Measurements from ENCODE around the gene CTRB2.

Gene CTRB2

DNA sequence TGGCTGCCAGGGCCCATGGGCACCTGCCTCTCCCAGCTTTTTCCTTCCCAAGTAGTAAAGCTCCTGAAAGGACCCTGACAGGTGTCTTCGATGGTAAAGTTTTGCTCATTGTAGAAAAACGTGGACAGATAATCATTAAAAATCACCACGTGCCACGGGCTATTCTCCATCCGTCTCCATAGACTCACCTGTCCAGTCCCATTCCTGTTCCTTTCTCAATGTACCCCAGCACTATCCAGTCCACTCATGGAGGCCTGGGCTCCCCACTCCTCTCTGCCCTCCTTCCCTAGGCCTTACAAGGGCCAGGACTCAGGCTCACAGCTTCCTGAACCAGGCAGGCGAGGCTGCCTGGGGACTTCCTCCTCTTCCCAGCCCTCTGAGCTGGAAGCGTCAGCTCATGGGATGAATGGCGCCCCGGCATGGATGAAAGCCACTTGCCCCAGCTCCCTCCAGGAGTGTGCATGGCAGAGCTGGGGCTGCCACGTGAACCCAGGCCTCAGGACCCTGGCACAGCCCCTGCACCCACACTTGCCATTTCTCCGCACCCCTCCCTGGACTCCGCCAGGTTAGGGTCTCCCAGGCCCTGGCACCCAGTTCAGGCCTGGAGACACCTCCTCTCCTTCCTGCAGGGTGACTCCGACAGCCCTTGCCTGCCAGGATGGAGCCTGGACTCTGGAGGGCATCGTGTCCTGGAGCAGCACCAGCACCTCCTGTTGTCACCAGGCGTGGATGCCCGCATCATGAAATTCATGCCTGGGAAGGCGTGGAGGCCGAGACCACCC, 20.6 kb upstream of the CTRB2 start:
- in situ Hi-C loops (cut with MboI; ENCODE audit: low sequenced_read_pairs), result no loop called here

DNA sequence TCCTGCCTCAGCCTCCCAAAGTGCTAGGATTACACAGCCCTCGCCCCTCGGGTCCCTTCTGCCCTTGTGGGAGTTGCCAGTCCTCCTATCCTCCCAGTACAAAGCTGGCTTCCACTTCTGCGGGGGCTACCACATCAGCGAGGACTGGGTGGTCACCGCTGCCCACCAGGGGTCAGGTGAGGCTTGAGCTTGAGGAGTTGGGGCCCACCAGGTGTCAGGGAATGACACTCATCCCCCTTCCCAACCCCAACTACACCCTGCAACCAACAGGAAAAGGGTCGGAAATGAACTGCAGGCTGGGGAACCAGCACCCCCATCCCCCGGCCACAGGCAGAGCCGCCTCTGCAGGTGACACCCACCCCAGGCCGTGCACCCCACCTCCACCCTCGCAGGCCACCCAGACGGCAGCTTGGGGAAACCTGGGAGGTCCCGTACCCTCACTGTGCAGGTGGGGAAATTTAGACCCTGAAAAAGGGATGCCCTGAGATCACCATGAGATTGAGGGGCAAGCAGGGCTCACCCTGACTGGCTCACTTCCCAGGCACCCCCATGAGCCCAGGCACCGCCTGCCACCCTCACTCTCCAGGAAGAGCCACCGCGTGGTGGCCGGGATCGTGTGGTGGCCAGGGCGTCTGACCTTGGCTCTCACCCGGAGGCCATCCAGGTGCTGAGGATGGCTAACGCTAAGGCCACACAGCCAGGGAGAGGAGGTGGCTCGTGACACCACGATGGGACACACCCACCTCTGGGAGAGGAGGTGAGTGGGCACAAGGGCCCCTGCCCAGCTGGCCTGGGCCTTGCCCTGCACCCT, 19.8 kb upstream of the CTRB2 start:
- in situ Hi-C loops (cut with MboI; ENCODE audit: low sequenced_read_pairs), result no loop called here

DNA sequence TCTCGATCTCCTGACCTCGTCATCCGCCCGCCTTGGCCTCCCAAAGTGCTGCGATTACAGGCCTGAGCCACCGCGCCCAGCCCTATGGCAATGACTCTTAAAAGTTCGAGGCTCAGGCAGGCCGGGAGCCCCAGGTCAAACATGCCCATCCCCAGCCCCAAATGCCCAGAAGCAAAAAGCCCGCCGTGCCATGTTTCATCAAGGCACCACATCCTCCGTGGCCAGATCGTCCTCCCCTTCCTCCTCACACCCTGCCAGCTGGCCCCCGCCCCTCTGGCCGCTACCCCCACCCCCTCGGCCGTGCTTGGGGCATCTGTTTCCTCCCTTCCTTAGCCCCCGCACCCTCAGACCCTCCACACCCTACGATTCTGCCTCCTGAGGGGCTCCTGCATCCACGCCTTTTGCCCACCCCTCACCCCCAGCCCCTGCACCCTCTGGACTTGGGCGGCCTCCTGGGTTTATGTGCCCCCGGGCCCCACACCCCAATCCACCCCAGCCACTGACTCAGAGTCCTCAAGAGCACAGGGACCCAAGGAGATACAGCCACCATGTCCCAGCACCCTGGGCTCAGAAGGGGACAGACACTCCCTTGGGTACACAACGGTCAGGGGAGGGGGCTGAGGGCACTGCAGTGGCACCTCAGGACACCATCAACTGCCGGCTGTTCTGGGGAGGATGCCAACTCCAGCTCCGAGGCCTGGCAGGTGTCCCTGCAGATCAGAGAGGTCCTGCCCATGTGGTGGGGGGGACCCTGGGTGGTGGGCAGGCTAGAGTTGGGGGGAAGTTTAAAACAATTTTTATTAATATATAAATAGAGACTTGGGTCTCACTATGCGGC, 18.9 kb upstream of the CTRB2 start:
- in situ Hi-C loops (cut with MboI; ENCODE audit: low sequenced_read_pairs), result no loop called here

DNA sequence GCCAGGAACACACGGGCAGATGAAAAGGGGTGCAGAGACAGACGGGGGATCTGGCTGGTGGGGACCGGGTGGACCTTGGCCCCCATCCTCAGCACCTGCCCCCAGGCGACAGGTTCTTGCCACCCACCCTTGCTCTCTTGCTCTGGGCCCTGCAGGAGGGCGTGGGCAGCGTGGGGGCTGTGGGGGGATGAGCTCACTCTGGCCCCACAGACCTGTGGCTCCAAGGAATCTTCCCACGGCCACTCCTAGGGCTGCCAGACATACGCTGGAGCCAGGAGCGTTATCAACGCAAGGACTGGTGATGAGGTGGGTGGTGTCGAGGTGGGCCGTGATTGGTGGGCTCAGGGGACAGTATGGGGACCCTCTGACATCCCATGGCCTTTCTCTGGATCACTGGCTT, 18.1 kb upstream of the CTRB2 start:
- in situ Hi-C loops (cut with MboI; ENCODE audit: low sequenced_read_pairs), result no loop called here

DNA sequence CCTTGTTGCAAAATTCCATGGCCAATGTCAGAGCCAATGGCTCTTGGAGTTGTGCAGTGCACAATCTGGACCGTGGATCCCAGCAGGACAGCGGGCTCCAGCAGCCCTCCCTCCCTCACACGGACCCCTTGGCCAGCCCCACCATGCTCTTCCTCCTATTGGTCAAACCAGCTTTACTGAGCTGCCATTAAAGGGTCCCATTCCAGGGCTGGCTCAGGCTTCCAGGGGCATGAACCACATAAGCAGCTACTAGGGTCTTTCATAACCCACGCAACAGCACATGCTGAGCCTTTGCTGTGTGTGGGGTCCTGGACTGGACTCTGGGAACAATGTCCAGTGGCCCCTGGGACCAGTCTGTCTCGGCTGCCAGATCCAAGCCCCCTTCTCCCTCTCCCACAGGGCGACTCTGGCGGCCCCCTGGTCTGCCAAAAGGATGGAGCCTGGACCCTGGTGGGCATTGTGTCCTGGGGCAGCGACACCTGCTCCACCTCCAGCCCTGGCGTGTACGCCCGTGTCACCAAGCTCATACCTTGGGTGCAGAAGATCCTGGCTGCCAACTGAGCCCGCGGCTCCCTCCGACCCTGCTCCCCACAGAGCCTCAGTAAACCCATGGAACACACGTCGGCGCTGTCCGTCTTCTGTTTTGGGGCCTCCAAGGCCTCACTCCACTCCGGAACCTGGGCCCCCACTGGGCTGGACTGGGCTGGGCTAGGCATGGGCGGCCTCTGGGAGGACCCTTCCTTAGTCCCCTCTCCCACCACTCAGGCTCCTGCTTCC, 17.5 kb upstream of the CTRB2 start:
- in situ Hi-C loops (cut with MboI; ENCODE audit: low sequenced_read_pairs), result loop anchor here (25.0 kb wide), 2 partner anchors 163 to 538 kb away; no protein-coding TSS in a partner anchor

DNA sequence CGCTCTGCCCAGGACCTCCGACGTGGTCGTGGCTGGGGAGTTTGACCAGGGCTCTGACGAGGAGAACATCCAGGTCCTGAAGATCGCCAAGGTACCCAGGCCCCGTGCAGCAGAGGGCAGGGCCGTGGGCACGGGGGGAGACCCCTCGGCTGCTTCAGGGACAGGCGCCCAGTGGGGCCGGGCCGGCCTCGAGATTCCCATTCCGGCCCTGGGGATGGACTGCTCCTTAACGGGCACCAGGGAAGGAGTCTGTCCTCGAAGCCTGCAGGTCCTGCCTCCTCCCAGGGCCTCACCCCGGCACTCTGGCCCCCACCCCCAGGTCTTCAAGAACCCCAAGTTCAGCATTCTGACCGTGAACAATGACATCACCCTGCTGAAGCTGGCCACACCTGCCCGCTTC, 16.2 kb upstream of the CTRB2 start:
- in situ Hi-C loops (cut with MboI; ENCODE audit: low sequenced_read_pairs), result loop anchor here (25.0 kb wide), 2 partner anchors 164 to 539 kb away; no protein-coding TSS in a partner anchor

DNA sequence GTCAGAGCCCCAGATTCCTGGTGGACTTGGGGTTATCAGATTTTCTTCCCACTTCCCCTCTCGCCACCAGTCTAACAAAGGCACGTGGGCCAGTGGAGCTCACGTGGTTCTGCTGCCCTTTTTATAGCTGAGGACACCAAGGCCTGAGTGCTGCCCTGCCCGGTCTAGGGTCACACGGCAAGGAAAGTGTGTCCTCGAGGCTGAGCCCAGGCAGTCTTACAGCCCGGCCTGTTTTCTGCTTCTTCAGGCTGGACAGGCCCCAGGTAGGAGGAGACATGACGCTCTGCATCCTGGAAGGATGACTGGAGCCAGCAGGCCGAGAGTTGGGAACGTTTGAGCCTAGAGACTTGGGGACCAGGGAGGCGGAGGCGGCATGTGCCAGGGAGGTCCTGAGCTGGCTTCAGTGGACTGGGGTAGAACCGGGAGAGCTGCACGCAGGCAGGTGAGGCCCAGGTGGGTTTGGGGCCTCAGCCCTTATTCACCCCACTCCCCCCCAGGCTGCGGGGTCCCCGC, 15.4 kb upstream of the CTRB2 start:
- in situ Hi-C loops (cut with MboI; ENCODE audit: low sequenced_read_pairs), result loop anchor here (25.0 kb wide), 2 partner anchors 165 to 540 kb away; no protein-coding TSS in a partner anchor

DNA sequence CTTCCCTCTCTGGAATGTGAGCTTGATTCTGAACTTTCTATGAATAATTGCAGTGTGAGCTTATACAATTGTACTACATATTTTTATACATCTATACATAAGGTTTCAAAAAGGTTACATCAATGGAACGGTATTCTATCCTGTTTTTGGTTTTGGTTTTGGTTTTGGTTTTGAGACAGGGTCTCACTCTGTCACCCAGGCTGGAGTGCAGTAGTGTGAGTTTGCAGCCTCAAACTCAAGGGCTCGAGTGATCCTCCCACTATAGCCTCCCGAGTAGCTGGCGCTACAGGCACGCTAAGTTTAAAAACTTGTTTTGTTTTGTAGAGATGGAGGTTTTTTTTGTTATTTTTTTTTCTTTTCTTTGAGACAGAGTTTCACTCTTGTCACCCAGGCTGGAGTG, 12.9 kb upstream of the CTRB2 start:
- in situ Hi-C loops (cut with MboI; ENCODE audit: low sequenced_read_pairs), result loop anchor here (25.0 kb wide), 2 partner anchors 167 to 542 kb away; no protein-coding TSS in a partner anchor

DNA sequence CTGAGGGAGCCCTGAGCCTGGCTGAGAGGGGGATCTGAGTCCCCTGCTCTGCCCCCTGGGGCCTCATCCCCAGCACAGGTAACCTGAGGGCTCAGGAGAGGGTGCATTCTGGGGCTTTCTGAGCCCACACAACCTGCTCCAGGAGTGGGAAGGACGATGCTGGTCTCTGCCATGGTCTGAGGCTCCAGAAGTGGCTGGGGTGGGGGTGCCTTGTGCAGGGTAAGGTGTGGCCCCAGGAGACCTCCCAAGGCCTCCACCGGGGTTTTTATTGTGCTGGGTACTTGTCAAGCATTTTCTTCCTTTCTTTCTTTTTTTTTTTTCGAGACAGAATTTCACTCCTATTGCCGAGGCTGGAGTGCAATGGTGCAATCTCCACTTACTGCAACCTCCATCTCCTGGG, 12.1 kb upstream of the CTRB2 start:
- in situ Hi-C loops (cut with MboI; ENCODE audit: low sequenced_read_pairs), result loop anchor here (25.0 kb wide), 2 partner anchors 168 to 543 kb away; no protein-coding TSS in a partner anchor

DNA sequence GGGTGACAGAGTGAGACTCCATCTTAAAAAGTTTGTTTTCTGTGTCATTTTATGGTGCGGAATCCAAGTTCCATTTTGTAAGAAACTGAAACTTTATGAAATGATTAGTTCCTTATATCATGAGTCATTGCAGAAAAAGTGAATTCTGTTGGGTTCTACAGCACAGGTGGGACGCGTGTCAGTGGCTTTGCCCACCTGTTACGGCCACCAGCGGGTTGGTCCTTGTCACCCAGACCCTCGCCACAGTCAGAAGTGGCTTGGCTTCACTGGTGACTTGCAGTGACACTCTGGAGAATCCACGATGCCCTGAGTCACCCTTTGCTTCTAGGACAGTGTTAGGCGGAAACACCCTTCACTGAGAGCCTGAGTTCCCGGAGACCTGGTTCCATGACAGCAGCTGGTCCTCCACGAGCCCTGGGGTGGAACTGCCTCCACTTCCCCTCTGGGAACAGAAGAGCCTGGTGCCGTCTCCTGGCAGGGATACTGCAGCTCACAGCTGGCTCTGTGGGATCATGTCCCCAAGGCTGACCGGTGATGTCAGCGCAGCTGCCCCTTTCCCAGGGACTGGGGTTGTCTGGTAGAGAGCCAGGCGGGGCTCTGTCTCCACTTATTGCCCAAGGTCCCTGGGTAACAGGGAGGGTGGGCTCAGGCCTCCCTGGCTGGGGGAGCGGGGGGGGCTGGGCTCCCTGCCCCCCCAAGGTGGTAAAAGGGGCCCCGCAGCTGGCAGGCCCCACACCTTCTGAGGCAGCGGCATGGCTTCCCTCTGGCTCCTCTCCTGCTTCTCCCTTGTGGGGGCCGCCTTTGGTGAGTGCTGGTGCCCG, 11.5 kb upstream of the CTRB2 start, which contains the start of gene CTRB1:
Gene CTRB1 (plus strand): TSS at position 733 of the 821 bp plus-strand sequence. CDS start 20 bp downstream, at position 753.
- in situ Hi-C loops (cut with MboI; ENCODE audit: low sequenced_read_pairs), result loop anchor here (25.0 kb wide), 2 partner anchors 169 to 544 kb away; no protein-coding TSS in a partner anchor

DNA sequence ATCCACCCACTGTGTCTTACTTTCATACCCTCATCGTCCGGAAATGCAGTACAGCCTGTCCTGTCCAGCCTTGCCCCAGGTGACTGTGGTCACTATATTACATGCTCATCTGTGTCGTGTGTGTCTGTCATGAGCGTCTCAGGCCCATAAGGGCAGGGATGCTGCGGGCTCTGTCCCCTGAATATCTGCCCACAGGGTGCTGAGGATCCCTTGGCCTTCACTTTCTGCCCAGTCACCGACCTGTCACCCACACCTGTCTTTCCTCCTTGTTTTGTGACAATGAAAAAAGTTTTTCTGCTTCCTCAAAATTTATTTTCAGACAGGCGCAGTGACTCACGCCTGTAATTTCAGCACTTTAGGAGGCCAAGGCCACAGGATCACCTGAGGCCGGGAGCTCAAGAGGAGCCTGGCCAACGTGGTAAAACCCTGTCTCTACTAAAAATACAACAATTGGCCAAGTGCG, 10.5 kb upstream of the CTRB2 start:
- in situ Hi-C loops (cut with MboI; ENCODE audit: low sequenced_read_pairs), result loop anchor here (25.0 kb wide), 2 partner anchors 170 to 545 kb away; no protein-coding TSS in a partner anchor

DNA sequence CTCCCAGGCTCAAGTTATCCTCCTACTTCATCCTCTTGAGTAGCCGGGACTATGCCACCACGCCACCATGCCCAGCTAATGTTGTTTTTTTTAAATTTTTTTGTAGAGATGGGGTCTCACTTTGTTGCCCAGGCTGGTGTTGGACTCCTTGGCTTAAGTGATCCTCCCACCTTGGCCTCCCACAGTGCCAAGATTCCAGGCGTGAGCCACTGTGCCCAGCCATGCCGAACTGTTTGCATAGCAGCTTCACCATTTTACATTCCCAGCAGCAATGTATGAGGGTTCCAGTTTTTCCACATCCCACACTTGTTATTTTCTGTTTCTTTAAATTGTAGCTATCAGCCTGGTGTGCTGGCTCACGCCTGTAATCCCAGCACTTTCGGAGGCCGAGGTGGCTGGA, 9.6 kb upstream of the CTRB2 start:
- in situ Hi-C loops (cut with MboI; ENCODE audit: low sequenced_read_pairs), result loop anchor here (25.0 kb wide), 2 partner anchors 171 to 546 kb away; no protein-coding TSS in a partner anchor

DNA sequence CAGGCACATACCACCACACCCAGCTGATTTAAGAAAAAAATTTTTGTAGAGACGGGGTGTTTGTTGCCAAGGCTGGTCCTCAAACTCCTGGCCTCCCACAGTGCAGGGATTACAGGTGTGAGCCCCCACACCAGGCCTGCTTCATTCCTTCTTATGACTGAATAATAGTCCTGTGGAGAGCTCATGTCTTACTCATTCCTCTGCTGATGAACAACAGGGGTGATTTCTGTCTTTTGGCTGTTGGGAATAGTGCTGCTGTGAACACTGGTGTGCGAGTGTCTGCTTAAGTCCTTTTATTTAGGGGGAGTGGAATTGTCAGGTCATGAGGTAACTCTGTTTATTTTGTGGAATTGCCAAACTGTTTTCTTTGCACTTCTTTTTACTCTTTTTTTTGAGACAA, 9.2 kb upstream of the CTRB2 start:
- in situ Hi-C loops (cut with MboI; ENCODE audit: low sequenced_read_pairs), result loop anchor here (25.0 kb wide), 2 partner anchors 171 to 546 kb away; no protein-coding TSS in a partner anchor

DNA sequence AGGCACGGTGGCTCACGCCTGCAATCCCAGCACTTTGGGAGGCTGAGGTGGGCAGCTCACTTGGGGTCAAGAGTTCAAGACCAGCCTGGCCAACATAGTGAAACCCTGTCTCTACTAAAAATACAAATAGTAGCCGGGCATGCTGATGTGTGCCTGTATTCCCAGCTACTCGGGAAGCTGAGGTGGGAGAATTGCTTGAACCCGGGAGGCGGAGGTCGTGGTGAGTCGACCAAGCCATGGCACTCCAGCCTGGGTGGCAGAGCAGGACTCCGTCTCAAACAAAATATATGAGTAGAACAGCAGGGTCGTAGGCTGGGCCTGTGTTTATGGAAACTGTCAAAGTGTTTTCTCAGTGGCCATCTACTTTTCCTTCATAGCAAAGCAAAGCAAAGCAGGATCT, 4.3 kb upstream of the CTRB2 start:
- in situ Hi-C loops (cut with MboI; ENCODE audit: low sequenced_read_pairs), result loop anchor here (25.0 kb wide), 2 partner anchors 176 to 551 kb away; no protein-coding TSS in a partner anchor

DNA sequence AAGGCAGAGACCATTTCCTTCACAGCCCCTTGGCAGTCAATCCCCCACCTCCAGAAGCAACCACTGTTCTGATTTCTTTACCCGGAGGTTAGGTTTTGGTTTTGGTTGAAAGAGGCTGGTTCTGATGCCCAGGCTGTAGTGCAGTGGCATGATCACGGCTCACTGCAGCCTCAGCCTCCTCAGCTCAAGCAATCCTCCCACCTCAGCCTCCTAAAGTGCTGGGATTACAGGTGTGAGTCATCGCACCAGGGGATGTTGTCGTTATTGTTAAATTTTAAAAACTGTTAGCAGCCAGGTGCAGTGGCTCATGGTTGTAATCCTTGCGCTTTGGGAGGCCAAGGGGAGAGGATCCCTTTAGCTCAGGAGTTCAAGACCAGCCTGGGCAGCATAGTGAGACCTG, 3.0 kb upstream of the CTRB2 start:
- in situ Hi-C loops (cut with MboI; ENCODE audit: low sequenced_read_pairs), result loop anchor here (25.0 kb wide), 2 partner anchors 177 to 552 kb away; no protein-coding TSS in a partner anchor

DNA sequence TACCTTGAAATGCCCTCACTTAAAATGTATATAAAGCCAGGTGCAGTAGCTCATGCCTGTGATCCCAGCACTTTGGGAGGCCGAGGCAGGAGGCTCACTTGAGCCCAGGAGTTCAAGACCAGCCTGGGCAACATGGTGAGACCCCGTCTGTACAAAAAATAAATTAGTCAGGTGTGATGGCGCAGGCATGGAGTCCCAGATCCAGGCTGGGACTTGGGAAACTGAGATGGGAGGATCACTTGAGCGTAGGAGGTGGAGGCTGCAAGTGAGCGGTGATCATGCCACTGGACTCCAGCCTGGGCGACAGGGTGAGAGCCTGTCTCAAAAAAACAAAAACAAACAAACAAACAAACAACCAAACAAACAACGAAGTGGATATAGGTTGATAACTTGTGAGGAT, 2.6 kb upstream of the CTRB2 start:
- in situ Hi-C loops (cut with MboI; ENCODE audit: low sequenced_read_pairs), result loop anchor here (25.0 kb wide), 2 partner anchors 178 to 553 kb away; no protein-coding TSS in a partner anchor

DNA sequence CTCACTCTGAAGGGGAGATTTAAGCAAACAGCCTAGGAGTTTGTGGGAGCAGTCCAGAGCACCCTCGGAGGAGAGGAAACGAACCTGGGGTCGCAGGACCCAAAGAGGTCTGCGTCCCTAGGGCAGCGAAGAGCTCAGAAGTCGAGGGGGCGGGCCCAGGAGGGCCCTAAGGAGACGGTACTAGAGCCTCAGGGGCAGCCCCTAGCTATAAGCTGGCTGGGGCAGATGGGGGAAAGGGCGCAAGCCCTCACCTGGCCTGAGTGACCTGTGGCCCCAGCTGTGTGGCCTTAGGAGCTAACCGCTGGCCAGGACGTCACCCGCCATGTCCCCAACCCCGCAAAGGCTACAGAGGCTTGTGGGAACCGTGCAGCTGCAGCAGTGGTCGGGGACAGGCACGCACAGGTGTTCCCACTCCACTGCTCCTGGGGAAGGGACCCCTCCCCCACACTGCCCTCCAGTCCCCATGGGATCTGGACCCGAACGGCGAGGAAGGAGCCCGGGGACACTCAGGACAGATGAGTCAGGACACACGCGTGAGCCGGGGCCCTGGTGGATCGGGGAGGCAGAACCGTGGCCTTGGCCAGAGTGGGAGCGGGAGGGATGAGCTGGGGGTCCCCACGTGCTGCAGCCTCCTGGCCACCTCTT, 2.0 kb upstream of the CTRB2 start:
- in situ Hi-C loops (cut with MboI; ENCODE audit: low sequenced_read_pairs), result loop anchor here (25.0 kb wide), 2 partner anchors 178 to 553 kb away; no protein-coding TSS in a partner anchor

Measured in HL-60/S4 treated with phorbol 12-myristate 13-acetate at 8.2 ng/mL for 4 days and 3 days (cell line).